Bronchial epithelial cell (primary cell): ENCODE measurements around the gene ARF4. TPM values are rescaled to one million over a fixed set of nuclear protein-coding genes. Genes with fewer than 3 reads are reported as not detected.

Experiments used
- DNase-seq: peaks from one replicate; pipeline ENCODE4 v3.0.0-alpha.2; 2010; ENCODE audit warnings: low read depth
- FAIRE-seq: peaks from 2 replicates; lab custom pipeline; 2011; peaks lifted over from hg19 to GRCh38; lab: Jason Lieb, UNC
- H3K27me3 ChIP-seq: 2 replicates; pipeline ENCODE4 v1.5.1; 2011; ENCODE audit warnings: low read length; ENCODE audit not compliant: control insufficient read depth, insufficient read depth
- H3K36me3 ChIP-seq: 2 replicates; pipeline ENCODE4 v1.5.1; 2011; ENCODE audit warnings: low read length; ENCODE audit not compliant: control insufficient read depth, insufficient read depth
- H3K4me3 ChIP-seq: 2 replicates; pipeline ENCODE4 v1.5.1; 2011; ENCODE audit warnings: mild to moderate bottlenecking, low read depth, low read length, control low read depth
- total RNA-seq: library from RNA; depleted of rRNA; stranded (reverse); fragments of >200 nt; gene quantifications from 2 replicates; pipeline ENCODE4 v1.2.1, GENCODE V29; 2014
- TF ChIP-seq, protein P1 (sequence below): IDR thresholded peaks from 2 replicates; pipeline ENCODE4 v1.5.1; 2011; ENCODE audit warnings: mild to moderate bottlenecking, moderate library complexity, low read length, control low read depth, inconsistent platforms; ENCODE audit not compliant: insufficient read depth, severe bottlenecking

The ARF4 gene
- total RNA-seq, 1 donor from 2014 or later, result 91.4 TPM

- Histone ChIP-seq H3K36me3 (peaks cover 10% of the 10 kb centered on the region), H3K27me3 (no peaks in the 10 kb centered on the region), H3K4me3 (no peak overlapping the region)
- no peak for FAIRE-seq
- TF ChIP-seq, protein P1, sequence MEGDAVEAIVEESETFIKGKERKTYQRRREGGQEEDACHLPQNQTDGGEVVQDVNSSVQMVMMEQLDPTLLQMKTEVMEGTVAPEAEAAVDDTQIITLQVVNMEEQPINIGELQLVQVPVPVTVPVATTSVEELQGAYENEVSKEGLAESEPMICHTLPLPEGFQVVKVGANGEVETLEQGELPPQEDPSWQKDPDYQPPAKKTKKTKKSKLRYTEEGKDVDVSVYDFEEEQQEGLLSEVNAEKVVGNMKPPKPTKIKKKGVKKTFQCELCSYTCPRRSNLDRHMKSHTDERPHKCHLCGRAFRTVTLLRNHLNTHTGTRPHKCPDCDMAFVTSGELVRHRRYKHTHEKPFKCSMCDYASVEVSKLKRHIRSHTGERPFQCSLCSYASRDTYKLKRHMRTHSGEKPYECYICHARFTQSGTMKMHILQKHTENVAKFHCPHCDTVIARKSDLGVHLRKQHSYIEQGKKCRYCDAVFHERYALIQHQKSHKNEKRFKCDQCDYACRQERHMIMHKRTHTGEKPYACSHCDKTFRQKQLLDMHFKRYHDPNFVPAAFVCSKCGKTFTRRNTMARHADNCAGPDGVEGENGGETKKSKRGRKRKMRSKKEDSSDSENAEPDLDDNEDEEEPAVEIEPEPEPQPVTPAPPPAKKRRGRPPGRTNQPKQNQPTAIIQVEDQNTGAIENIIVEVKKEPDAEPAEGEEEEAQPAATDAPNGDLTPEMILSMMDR, result no peak
- DNase-seq, result no peak
These were observed 19.3 kb downstream of the ARF4 start for GRCh38 chr3:57577801-57578200.

- DNase-seq (no peak), FAIRE-seq (no peak)
- no peak overlapping the region for H3K4me3 ChIP-seq
- peaks cover 8% of the 10 kb centered on the region for H3K36me3 ChIP-seq
- TF ChIP-seq, protein P1, result no peak
- H3K27me3 ChIP-seq, result no peaks in the 10 kb centered on the region
These were observed 21.0 kb downstream of the ARF4 start for GRCh38 chr3:57575966-57576626.

DNA sequence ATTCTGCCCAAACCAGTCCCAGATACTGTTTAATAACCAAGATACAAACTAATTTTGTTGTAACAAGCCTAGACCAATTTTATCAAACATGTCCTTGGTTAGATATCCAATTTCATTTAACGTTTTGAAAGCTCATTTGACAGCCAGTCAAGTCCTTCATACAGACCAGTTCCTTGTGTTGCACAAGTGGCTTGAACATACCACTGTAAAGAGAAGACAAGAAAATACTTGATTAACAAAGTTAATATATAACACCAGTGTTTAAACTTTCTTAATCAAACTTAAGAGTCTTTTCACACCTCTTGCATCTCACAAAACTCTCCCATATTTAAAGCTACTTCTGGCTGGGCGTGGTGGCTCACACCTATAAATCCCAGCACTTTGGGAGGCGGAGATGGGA, 25.0 kb downstream of the ARF4 start:
- Histone ChIP-seq H3K36me3 (peaks cover 5% of the 10 kb centered on the region), H3K4me3 (no peak overlapping the region), H3K27me3 (no peaks in the 10 kb centered on the region)
- FAIRE-seq (no peak), DNase-seq (no peak)
- TF ChIP-seq, protein P1, result no peak

- H3K4me3 ChIP-seq, result no peak overlapping the region
- FAIRE-seq, result no peak
- TF ChIP-seq, protein P1, result no peak
- H3K36me3 ChIP-seq, result peaks cover 5% of the 10 kb centered on the region
- no peaks in the 10 kb centered on the region for H3K27me3 ChIP-seq
- no peak for DNase-seq
These were observed 26.3 kb downstream of the ARF4 start for GRCh38 chr3:57570878-57571277.

DNA sequence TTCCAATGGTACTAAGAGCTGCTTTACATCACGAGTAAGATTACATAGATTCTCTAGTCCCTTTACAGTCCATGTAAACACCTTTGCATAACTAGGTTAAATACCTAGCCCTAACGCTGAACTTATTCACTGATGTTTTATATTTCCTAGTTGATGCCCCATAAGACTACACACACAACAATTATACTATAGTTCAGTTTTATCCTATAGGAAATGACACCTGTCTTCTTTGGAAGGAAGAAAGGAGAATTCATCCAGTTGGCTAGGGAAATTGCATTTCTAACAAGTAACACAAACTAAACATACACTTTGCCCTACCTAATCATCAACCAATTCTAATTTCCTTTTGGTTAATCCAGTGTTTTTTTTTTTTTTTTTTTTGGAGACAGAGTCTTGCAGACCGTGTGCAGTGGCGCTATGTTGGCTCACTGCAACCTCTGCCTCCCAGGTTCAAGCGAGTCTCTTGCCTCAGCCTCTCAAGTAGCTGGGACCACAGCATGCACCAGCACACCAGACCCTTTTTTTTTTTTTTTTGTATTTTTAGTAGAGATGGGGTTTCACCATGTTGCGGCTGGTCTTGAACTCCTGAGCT, 27.2 kb downstream of the ARF4 start:
- FAIRE-seq (no peak), DNase-seq (no peak)
- H3K27me3 ChIP-seq, result no peaks in the 10 kb centered on the region
- peaks cover 3% of the 10 kb centered on the region for H3K36me3 ChIP-seq
- H3K4me3 ChIP-seq, result no peak overlapping the region
- TF ChIP-seq, protein P1, result no peak
